BJ (cell line): ENCODE results near the gene SERPINA5. TPM values are rescaled to one million over a fixed set of nuclear protein-coding genes. Genes with fewer than 3 reads are reported as not detected.

Experiments used
- CTCF ChIA-PET: fragments of 350-600 bp; formaldehyde crosslinking; extraction: SDS; loops from one replicate; lab custom pipeline; 2021; ENCODE audit warnings: antibody characterized with exemption, inconsistent platforms; lab: Yijun Ruan, JAX
- POLR2A ChIA-PET: fragments of 300-600 bp; sonication (Branson Sonifier 250); formaldehyde crosslinking; extraction: SDS; loops from one replicate; lab custom pipeline; 2021; ENCODE audit warnings: antibody characterized with exemption; lab: Charles Lee
- DNase-seq: peaks from one replicate; pipeline ENCODE4 v3.0.0-alpha.2; 2011; ENCODE audit warnings: low read depth
- H3K27me3 ChIP-seq: 2 replicates; pipeline ENCODE4 v1.6.0; 2011; ENCODE audit warnings: low read length; ENCODE audit not compliant: control insufficient read depth, insufficient read depth
- H3K36me3 ChIP-seq: 2 replicates; pipeline ENCODE4 v1.5.1; 2011; ENCODE audit warnings: low read length; ENCODE audit not compliant: control insufficient read depth, insufficient read depth
- H3K4me3 ChIP-seq: 2 replicates; pipeline ENCODE4 v1.5.1; 2011; ENCODE audit warnings: low read depth, mild to moderate bottlenecking, control low read depth, low read length
- polyA plus RNA-seq: library from polyadenylated mRNA; depleted of rRNA; stranded (reverse); fragments of >200 nt; gene quantifications from 2 replicates; pipeline ENCODE4 v1.2.3, GENCODE V29; 2011
- TF ChIP-seq, protein P1 (sequence below): IDR thresholded peaks from 2 replicates; pipeline ENCODE4 v1.5.1; 2011; ENCODE audit warnings: low read depth, mild to moderate bottlenecking, control low read depth, inconsistent platforms, low read length, moderate library complexity; ENCODE audit not compliant: insufficient read depth

SERPINA5 gene
- polyA plus RNA-seq, 1 experiment = 0.09 TPM

DNA sequence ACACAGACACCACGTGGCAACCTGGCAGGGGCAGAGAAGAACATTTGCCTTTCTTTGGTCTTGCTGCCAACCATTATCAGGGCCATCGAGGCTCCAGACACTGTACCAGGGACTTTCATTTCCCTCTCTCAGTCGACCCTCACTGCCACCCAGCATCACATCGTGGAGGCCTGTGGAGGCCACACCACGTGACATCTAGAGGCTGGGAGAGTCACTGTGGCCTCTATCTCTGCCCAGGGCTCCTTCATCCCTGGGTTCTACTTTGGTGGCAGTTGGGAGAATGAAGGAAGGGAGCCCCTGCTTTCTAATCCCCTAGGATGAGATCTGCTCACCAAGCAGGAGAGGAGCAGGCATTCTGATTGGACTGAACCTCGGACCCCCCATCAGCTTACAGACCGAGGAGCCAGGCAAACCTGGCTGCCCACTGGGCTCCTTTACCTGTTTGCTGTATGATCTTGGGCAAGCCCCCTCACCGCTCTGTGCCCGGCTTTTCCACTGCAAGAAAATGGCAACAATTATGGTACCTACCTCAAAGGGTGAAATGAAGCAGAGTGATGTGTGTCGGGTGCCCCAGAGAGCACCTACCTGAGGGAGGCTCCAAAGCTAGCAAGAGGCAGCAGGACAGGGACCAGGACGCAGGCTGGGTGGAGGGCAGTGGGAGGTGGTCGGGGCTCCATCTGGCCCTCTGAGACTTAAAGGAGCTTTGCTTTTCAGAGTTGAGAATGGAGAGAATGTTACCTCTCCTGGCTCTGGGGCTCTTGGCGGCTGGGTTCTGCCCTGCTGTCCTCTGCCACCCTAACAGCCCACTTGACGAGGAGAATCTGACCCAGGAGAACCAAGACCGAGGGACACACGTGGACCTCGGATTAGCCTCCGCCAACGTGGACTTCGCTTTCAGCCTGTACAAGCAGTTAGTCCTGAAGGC lies 32.8 kb downstream of the SERPINA5 start:
- ChIA-PET POLR2A (no interaction called here), CTCF (interaction anchor here (0.7 to 1.4 kb wide), 2 partner anchors 10 to 114 kb away, joined by 4 to 5 read pairs; no protein-coding TSS in a partner anchor)
- Histone ChIP-seq H3K4me3 (no peak overlapping the region), H3K27me3 (no peaks in the 10 kb centered on the region), H3K36me3 (no peaks in the 10 kb centered on the region)
- no peak for DNase-seq
- TF ChIP-seq, protein P1, sequence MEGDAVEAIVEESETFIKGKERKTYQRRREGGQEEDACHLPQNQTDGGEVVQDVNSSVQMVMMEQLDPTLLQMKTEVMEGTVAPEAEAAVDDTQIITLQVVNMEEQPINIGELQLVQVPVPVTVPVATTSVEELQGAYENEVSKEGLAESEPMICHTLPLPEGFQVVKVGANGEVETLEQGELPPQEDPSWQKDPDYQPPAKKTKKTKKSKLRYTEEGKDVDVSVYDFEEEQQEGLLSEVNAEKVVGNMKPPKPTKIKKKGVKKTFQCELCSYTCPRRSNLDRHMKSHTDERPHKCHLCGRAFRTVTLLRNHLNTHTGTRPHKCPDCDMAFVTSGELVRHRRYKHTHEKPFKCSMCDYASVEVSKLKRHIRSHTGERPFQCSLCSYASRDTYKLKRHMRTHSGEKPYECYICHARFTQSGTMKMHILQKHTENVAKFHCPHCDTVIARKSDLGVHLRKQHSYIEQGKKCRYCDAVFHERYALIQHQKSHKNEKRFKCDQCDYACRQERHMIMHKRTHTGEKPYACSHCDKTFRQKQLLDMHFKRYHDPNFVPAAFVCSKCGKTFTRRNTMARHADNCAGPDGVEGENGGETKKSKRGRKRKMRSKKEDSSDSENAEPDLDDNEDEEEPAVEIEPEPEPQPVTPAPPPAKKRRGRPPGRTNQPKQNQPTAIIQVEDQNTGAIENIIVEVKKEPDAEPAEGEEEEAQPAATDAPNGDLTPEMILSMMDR = no peak

DNA sequence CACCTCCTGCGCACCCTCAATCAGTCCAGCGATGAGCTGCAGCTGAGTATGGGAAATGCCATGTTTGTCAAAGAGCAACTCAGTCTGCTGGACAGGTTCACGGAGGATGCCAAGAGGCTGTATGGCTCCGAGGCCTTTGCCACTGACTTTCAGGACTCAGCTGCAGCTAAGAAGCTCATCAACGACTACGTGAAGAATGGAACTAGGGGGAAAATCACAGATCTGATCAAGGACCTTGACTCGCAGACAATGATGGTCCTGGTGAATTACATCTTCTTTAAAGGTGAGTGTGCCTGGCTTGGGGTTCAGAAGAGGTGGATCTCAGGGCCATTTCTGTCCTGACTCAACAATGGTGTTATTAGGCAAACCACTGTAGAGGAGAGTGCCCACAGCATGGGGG lies 33.6 kb downstream of the SERPINA5 start:
- no peak for DNase-seq
- ChIA-PET POLR2A (no interaction called here), CTCF (no interaction called here)
- H3K36me3 ChIP-seq = no peaks in the 10 kb centered on the region
- TF ChIP-seq, protein P1 = no peak
- no peaks in the 10 kb centered on the region for H3K27me3 ChIP-seq
- H3K4me3 ChIP-seq = no peak overlapping the region

DNA sequence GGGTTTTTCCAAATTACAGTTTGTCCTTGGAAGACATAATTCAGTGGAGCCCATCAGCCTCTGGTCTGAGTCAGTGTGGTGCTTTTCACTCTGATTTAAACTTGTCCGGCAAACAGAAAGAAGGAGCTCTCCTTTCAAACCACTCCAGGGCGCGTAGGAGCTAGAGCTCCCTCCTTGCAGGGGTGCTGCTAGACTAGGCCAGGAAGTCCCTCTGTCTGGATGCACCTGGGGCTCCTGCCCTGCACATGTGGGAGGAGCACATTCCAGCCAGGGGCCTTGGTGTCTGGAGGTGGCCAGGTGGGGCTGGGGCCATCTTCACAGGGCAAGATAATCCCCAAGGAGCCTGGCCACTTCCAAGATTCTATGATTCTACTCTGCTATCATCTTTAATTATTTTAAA lies 34.0 kb downstream of the SERPINA5 start:
- no peaks in the 10 kb centered on the region for H3K36me3 ChIP-seq
- TF ChIP-seq, protein P1 = no peak
- no peaks in the 10 kb centered on the region for H3K27me3 ChIP-seq
- ChIA-PET POLR2A (no interaction called here), CTCF (no interaction called here)
- no peak overlapping the region for H3K4me3 ChIP-seq
- DNase-seq = no peak

DNA sequence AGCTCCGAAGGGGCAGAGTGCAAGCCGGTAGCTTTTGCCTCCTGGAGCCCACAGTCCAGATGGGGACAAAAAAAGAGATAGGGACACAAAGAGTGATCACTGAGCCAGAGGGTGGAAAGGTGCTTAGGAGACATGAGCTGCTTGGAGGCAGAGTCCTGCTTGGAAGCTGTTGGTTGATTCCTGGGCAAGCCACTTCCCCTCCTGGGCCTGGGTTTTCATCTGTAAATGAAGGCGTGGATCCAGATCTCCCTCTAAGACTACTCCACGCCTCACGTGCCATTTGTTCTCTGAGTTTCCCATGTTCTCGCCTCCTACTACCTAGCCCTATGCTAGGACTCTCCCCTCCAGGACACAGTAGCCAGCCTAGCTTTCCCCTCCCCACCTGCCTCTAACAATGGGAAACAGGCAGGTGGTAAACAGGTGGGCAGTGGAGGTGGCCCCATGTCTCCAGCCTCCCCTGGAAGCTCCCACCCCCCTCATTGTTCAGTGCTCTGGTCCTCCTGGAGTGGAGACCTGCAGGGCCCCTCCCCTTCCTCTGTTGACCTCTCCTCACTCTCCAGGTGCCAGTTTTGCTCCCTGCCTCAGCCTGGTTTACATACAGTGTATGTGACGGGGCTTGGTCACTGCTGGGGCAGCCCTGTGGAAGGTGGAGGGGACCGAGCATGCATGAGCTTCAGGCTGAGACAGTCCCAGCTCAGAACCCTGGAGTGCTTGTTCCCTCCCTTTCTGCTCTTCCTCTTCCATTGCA lies 34.8 kb downstream of the SERPINA5 start:
- no peak for DNase-seq
- H3K27me3 ChIP-seq = no peaks in the 10 kb centered on the region
- TF ChIP-seq, protein P1 = no peak
- ChIA-PET POLR2A (no interaction called here), CTCF (interaction anchor here (1.0 kb wide), 1 partner anchor 67 kb away, joined by 3 read pairs; no protein-coding TSS in a partner anchor)
- H3K36me3 ChIP-seq = no peaks in the 10 kb centered on the region
- H3K4me3 ChIP-seq = no peak overlapping the region
